Loucy (cell line): ENCODE results near the gene NRP1.

Experiments
- H2AFZ ChIP-seq: fragments of 200-600 bp; sonication (generic); 2 replicates; pipeline ENCODE4 v1.6.0; 2016; ENCODE audit warnings: antibody characterized with exemption, mild to moderate bottlenecking, low read length, moderate library complexity
- H3F3A ChIP-seq: fragments of 200-600 bp; 2 replicates; pipeline ENCODE4 v1.6.0; 2016; ENCODE audit warnings: antibody characterized with exemption, low read depth, mild to moderate bottlenecking
- H3K27me3 ChIP-seq: fragments of 200-600 bp; sonication (generic); 2 replicates; pipeline ENCODE4 v1.6.1; 2014; ENCODE audit warnings: low read length, mild to moderate bottlenecking; ENCODE audit not compliant: insufficient read depth, poor library complexity, severe bottlenecking
- H3K36me3 ChIP-seq: fragments of 200-600 bp; sonication (generic); 2 replicates; pipeline ENCODE4 v1.6.1; 2016; ENCODE audit warnings: low read length; ENCODE audit not compliant: insufficient read depth
- H3K4me1 ChIP-seq: fragments of 200-600 bp; sonication (generic); 2 replicates; pipeline ENCODE4 v1.5.1; 2014; ENCODE audit warnings: low read length, mild to moderate bottlenecking; ENCODE audit not compliant: insufficient read depth, poor library complexity, severe bottlenecking
- H3K4me2 ChIP-seq: fragments of 200-600 bp; sonication (generic); 2 replicates; pipeline ENCODE4 v1.6.0; 2014; ENCODE audit warnings: antibody characterized with exemption, low read length, low read depth, mild to moderate bottlenecking; ENCODE audit not compliant: poor library complexity, severe bottlenecking
- H3K4me3 ChIP-seq: fragments of 200-600 bp; sonication (generic); 2 replicates; pipeline ENCODE4 v1.5.1; 2014; ENCODE audit warnings: low read length, mild to moderate bottlenecking, mixed read lengths; ENCODE audit not compliant: poor library complexity, severe bottlenecking
- H3K79me2 ChIP-seq: fragments of 200-600 bp; sonication (generic); 2 replicates; pipeline ENCODE4 v1.6.1; 2014; ENCODE audit warnings: low read length; ENCODE audit not compliant: insufficient read depth
- H3K9ac ChIP-seq: fragments of 200-600 bp; sonication (generic); 2 replicates; pipeline ENCODE4 v1.6.0; 2014; ENCODE audit warnings: mild to moderate bottlenecking, low read depth, low read length, moderate library complexity; ENCODE audit not compliant: poor library complexity, severe bottlenecking
- H3K9me2 ChIP-seq: fragments of 200-600 bp; sonication (generic); replicated peaks from 2 replicates; pipeline ENCODE4 v1.6.1; 2016; ENCODE audit warnings: low read depth, low read length, mixed read lengths
- H3K9me3 ChIP-seq: fragments of 200-600 bp; sonication (generic); 2 replicates; pipeline ENCODE4 v1.6.1; 2014; ENCODE audit warnings: mild to moderate bottlenecking, antibody characterized with exemption, low read length, low read depth; ENCODE audit not compliant: insufficient read depth
- H4K20me1 ChIP-seq: fragments of 200-600 bp; sonication (generic); 2 replicates; pipeline ENCODE4 v1.6.0; 2014; ENCODE audit warnings: antibody characterized with exemption, low read length, mild to moderate bottlenecking; ENCODE audit not compliant: insufficient read depth, poor library complexity, severe bottlenecking
- CTCF ChIP-seq: fragments of 200-600 bp; sonication (generic); conservative IDR thresholded peaks from 2 replicates; pipeline ENCODE4 v1.5.1; 2014; ENCODE audit warnings: mild to moderate bottlenecking, antibody characterized with exemption, low read length
- EZH2phosphoT487 ChIP-seq: fragments of 200-600 bp; IDR thresholded peaks from 2 replicates; pipeline ENCODE4 v1.6.1; 2018; ENCODE audit warnings: antibody characterized with exemption, mild to moderate bottlenecking, moderate library complexity, borderline replicate concordance

Gene NRP1

GRCh38 chr10:33290321-33291052, 44.0 kb downstream of the NRP1 start:
- H3K36me3 ChIP-seq: no peaks in the 10 kb centered on the region
- no peaks in the 10 kb centered on the region for H3K9me2 ChIP-seq
- peaks cover 5% of the 10 kb centered on the region for H3K4me1 ChIP-seq
- TF ChIP-seq EZH2phosphoT487: no peak
- peak; percentile 55 for TF ChIP-seq CTCF
- no peak overlapping the region for H2AFZ ChIP-seq
- no peaks in the 10 kb centered on the region for H3K9me3 ChIP-seq
- no peaks in the 10 kb centered on the region for H3F3A ChIP-seq
- H3K9ac ChIP-seq: no peak overlapping the region
- H3K4me2 ChIP-seq: no peak overlapping the region
- no peaks in the 10 kb centered on the region for H3K27me3 ChIP-seq
- H4K20me1 ChIP-seq: no peaks in the 10 kb centered on the region
- H3K79me2 ChIP-seq: no peaks in the 10 kb centered on the region
- no peak overlapping the region for H3K4me3 ChIP-seq

GRCh38 chr10:33289776-33290175, 44.7 kb downstream of the NRP1 start:
- H3K9ac ChIP-seq: no peak overlapping the region
- H3F3A ChIP-seq: no peaks in the 10 kb centered on the region
- TF ChIP-seq CTCF: no peak
- TF ChIP-seq EZH2phosphoT487: no peak
- no peaks in the 10 kb centered on the region for H3K9me2 ChIP-seq
- H3K36me3 ChIP-seq: no peaks in the 10 kb centered on the region
- H3K4me3 ChIP-seq: no peak overlapping the region
- peaks cover 5% of the 10 kb centered on the region for H3K4me1 ChIP-seq
- no peaks in the 10 kb centered on the region for H3K9me3 ChIP-seq
- no peaks in the 10 kb centered on the region for H3K79me2 ChIP-seq
- H3K4me2 ChIP-seq: no peak overlapping the region
- no peak overlapping the region for H2AFZ ChIP-seq
- no peaks in the 10 kb centered on the region for H3K27me3 ChIP-seq
- no peaks in the 10 kb centered on the region for H4K20me1 ChIP-seq

GRCh38 chr10:33288127-33288526, 46.3 kb downstream of the NRP1 start:
- no peaks in the 10 kb centered on the region for H3K9me2 ChIP-seq
- no peaks in the 10 kb centered on the region for H3K36me3 ChIP-seq
- peaks cover 5% of the 10 kb centered on the region for H3K4me1 ChIP-seq
- H3K4me3 ChIP-seq: no peak overlapping the region
- no peaks in the 10 kb centered on the region for H3K9me3 ChIP-seq
- H3K4me2 ChIP-seq: no peak overlapping the region
- no peaks in the 10 kb centered on the region for H4K20me1 ChIP-seq
- no peak overlapping the region for H3K9ac ChIP-seq
- H2AFZ ChIP-seq: no peak overlapping the region
- no peaks in the 10 kb centered on the region for H3F3A ChIP-seq
- no peaks in the 10 kb centered on the region for H3K79me2 ChIP-seq
- no peaks in the 10 kb centered on the region for H3K27me3 ChIP-seq
- TF ChIP-seq EZH2phosphoT487 (no peak), CTCF (no peak)
